Measurements from ENCODE around the gene RASD2.

DNA sequence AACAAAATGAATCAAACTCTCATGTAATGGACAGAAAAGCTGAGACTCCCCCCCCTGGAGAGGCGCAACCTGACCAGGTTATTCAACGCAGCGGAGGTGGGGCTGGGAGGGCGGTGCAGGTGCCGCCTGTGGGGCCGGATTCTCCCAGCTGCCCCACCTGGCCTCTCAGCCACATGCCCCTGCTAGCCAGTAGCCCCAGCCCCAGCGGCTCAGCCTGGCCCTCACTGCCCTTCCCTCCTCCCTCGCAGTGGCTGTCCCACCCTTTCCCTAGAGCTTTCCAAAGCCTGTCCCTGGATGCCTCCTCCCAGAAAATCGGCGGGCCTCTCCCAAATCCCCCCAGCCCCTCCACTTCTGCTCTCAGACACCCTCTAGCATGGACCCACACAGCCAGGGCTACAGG, 31.2 kb upstream of the RASD2 start:
- TF ChIP-seq, protein P1, sequence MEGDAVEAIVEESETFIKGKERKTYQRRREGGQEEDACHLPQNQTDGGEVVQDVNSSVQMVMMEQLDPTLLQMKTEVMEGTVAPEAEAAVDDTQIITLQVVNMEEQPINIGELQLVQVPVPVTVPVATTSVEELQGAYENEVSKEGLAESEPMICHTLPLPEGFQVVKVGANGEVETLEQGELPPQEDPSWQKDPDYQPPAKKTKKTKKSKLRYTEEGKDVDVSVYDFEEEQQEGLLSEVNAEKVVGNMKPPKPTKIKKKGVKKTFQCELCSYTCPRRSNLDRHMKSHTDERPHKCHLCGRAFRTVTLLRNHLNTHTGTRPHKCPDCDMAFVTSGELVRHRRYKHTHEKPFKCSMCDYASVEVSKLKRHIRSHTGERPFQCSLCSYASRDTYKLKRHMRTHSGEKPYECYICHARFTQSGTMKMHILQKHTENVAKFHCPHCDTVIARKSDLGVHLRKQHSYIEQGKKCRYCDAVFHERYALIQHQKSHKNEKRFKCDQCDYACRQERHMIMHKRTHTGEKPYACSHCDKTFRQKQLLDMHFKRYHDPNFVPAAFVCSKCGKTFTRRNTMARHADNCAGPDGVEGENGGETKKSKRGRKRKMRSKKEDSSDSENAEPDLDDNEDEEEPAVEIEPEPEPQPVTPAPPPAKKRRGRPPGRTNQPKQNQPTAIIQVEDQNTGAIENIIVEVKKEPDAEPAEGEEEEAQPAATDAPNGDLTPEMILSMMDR (IDR thresholded peaks at IDR 0.05): no peak
- no peak for TF ChIP-seq POLR2A (IDR thresholded peaks at IDR 0.05)
